Trophoblast cell (in vitro differentiated cells and primary cell): ENCODE results near the gene GPR31.

Experiments used
- DNase-seq, 2 donors: peaks; one replicate each; pipeline ENCODE4 v3.0.0-alpha.2; 2016
- H2AFZ ChIP-seq: 2 replicates; pipeline ENCODE4 v1.6.1; 2013; ENCODE audit warnings: low read length, moderate library complexity, mild to moderate bottlenecking; ENCODE audit not compliant: insufficient read depth, poor library complexity
- H2AK5ac ChIP-seq: 2 replicates; pipeline ENCODE4 v1.6.1; 2013; ENCODE audit warnings: mild to moderate bottlenecking, low read length
- H2BK120ac ChIP-seq: 2 replicates; pipeline ENCODE4 v1.6.1; 2013; ENCODE audit warnings: low read length, mild to moderate bottlenecking, moderate library complexity; ENCODE audit not compliant: insufficient read depth, poor library complexity
- H2BK12ac ChIP-seq: 2 replicates; pipeline ENCODE4 v1.6.1; 2013; ENCODE audit warnings: mild to moderate bottlenecking, low read length, moderate library complexity
- H2BK5ac ChIP-seq: 2 replicates; pipeline ENCODE4 v1.6.1; 2013; ENCODE audit warnings: low read length, low read depth, moderate library complexity, mild to moderate bottlenecking; ENCODE audit not compliant: poor library complexity
- H3K14ac ChIP-seq: 2 replicates; pipeline ENCODE4 v1.6.1; 2013; ENCODE audit warnings: mild to moderate bottlenecking, low read length
- H3K18ac ChIP-seq: 2 replicates; pipeline ENCODE4 v1.6.1; 2013; ENCODE audit warnings: mild to moderate bottlenecking, low read length
- H3K23ac ChIP-seq: 2 replicates; pipeline ENCODE4 v1.6.1; 2013; ENCODE audit warnings: low read length
- H3K27ac ChIP-seq: 2 replicates; pipeline ENCODE4 v1.5.1; 2013; ENCODE audit warnings: low read depth, mild to moderate bottlenecking, inconsistent platforms, low read length, moderate library complexity
- H3K27me3 ChIP-seq: 2 replicates; pipeline ENCODE4 v1.6.1; 2013; ENCODE audit warnings: inconsistent platforms, mild to moderate bottlenecking, low read length, moderate library complexity; ENCODE audit not compliant: insufficient read depth
- H3K36me3 ChIP-seq, 2 experiments: 1 replicate in 1 of 2; 2 replicates in 1 of 2; pipeline ENCODE4 v1.6.1; 2013; ENCODE audit warnings: low read length in 2 of 2, mild to moderate bottlenecking in 2 of 2, moderate library complexity in 1 of 2; ENCODE audit not compliant: insufficient read depth in 2 of 2, control insufficient read depth in 1 of 2
- H3K4ac ChIP-seq: 2 replicates; pipeline ENCODE4 v1.6.1; 2013; ENCODE audit warnings: low read depth, mild to moderate bottlenecking, low read length, moderate library complexity
- H3K4me1 ChIP-seq, 2 experiments: 1 replicate in 1 of 2; 2 replicates in 1 of 2; pipeline ENCODE4 v1.6.1; 2013; ENCODE audit warnings: low read length in 2 of 2, mild to moderate bottlenecking in 2 of 2, moderate library complexity in 1 of 2; ENCODE audit not compliant: insufficient read depth in 2 of 2, control insufficient read depth in 1 of 2
- H3K4me2 ChIP-seq: 2 replicates; pipeline ENCODE4 v1.6.1; 2013; ENCODE audit warnings: inconsistent platforms, mild to moderate bottlenecking, low read length, moderate library complexity
- H3K4me3 ChIP-seq: 2 replicates; pipeline ENCODE4 v1.5.1; 2013; ENCODE audit warnings: mild to moderate bottlenecking, low read depth, low read length, inconsistent platforms
- H3K79me1 ChIP-seq: one replicate; pipeline ENCODE4 v1.6.1; 2013; ENCODE audit warnings: low read length
- H3K79me2 ChIP-seq: 2 replicates; pipeline ENCODE4 v1.6.1; 2013; ENCODE audit warnings: low read length, mild to moderate bottlenecking; ENCODE audit not compliant: control insufficient read depth, insufficient read depth, poor library complexity
- H3K9ac ChIP-seq: 2 replicates; pipeline ENCODE4 v1.6.1; 2013; ENCODE audit warnings: mild to moderate bottlenecking, low read length
- H3K9me3 ChIP-seq: 2 replicates; pipeline ENCODE4 v1.6.1; 2013; ENCODE audit warnings: low read depth, mild to moderate bottlenecking, control low read depth, inconsistent platforms, low read length; ENCODE audit not compliant: insufficient read depth
- H4K12ac ChIP-seq: 2 replicates; pipeline ENCODE4 v1.6.1; 2013; ENCODE audit warnings: low read depth, mild to moderate bottlenecking, low read length, moderate library complexity
- H4K8ac ChIP-seq: 2 replicates; pipeline ENCODE4 v1.6.1; 2013; ENCODE audit warnings: low read depth, mild to moderate bottlenecking, low read length, moderate library complexity
- H4K91ac ChIP-seq: one replicate; pipeline ENCODE4 v1.6.1; 2013; ENCODE audit warnings: low read depth, mild to moderate bottlenecking, low read length, moderate library complexity
- WGBS: extraction: QIAGEN DNeasy Blood & Tissue Kit; methylation state at CpG from one replicate; pipeline ENCODE4 v1.1.7; 2013; ENCODE audit warnings: missing lambda C conversion rate; ENCODE audit not compliant: insufficient read length, insufficient coverage; ENCODE audit errors: extremely low coverage; 5-methylcytosine and 5-hydroxymethylcytosine counted together

Gene GPR31

DNA sequence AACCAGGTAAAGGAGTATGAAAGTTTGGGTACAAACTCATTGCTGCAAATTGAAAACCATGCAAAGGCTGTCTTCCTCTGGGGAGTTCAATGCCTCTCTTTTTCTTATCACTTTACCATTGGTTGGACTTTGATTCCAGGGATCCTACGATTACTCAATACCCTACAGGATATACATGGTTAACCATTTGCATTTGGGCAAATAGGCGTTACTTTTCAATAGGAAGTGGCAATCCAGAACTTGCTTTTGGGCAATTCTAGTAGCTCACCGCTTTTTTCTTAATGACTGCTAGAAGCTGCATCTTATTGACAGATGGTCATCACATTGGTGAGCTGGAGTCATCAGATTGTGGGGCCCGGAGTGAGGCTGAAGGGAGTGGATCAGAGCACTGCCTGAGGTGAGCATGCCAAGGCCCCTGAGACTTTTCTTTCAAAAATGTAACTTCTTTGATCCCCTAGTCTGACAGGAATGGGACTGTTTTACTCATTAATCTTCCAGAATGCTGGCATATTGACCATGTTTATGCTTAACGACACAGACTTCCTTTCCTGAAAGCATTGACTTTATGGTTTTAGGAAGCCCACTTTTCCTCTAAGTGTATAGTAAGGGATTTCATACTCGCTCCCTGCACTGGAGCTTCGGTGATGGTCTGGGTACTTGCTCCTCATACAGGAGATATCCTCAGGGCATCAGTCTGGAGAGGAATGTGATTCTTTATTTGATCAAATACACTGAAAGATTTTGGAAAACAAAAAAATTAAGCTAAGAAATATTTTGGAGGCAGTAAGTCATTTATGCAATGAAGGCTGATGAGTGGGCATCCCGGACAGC is 34.7 kb downstream of the GPR31 start, which contains the start of gene CCR6:
CCR6 (plus strand) TSS at position 270 of the 831 bp plus-strand sequence. CDS start 13,039 bp downstream, outside the sequence.
- H3K9me3 ChIP-seq = peaks cover 2% of the 10 kb centered on the region
- no peak within 1 kb of the TSS for H2BK120ac ChIP-seq
- H3K36me3 ChIP-seq = no peaks in the 10 kb centered on the region
- H3K4me2 ChIP-seq = no peak within 1 kb of the TSS
- no peak within 1 kb of the TSS for H4K8ac ChIP-seq
- H2BK12ac ChIP-seq = no peak within 1 kb of the TSS
- no peaks in the 10 kb centered on the region for H3K79me2 ChIP-seq
- H3K79me1 ChIP-seq = no peaks in the 10 kb centered on the region
- no peaks in the 10 kb centered on the region for H3K4me1 ChIP-seq
- no peak within 1 kb of the TSS for H3K9ac ChIP-seq
- H3K27ac ChIP-seq = no peak within 1 kb of the TSS
- H3K23ac ChIP-seq = no peak within 1 kb of the TSS
- H3K4ac ChIP-seq = no peak within 1 kb of the TSS
- no CpG with 5 or more reads among the region's 8 CpGs for WGBS
- no peak within 1 kb of the TSS for H3K18ac ChIP-seq
- no peak within 1 kb of the TSS for H4K91ac ChIP-seq
- no peak within 1 kb of the TSS for H4K12ac ChIP-seq
- H2AK5ac ChIP-seq = peak within 1 kb of the TSS; percentile 26
- DNase-seq = no peak
- no peaks in the 10 kb centered on the region for H3K27me3 ChIP-seq
- no peak within 1 kb of the TSS for H2AFZ ChIP-seq
- no peak within 1 kb of the TSS for H2BK5ac ChIP-seq
- H3K4me3 ChIP-seq = no peak within 1 kb of the TSS
- H3K14ac ChIP-seq = no peak within 1 kb of the TSS

DNA sequence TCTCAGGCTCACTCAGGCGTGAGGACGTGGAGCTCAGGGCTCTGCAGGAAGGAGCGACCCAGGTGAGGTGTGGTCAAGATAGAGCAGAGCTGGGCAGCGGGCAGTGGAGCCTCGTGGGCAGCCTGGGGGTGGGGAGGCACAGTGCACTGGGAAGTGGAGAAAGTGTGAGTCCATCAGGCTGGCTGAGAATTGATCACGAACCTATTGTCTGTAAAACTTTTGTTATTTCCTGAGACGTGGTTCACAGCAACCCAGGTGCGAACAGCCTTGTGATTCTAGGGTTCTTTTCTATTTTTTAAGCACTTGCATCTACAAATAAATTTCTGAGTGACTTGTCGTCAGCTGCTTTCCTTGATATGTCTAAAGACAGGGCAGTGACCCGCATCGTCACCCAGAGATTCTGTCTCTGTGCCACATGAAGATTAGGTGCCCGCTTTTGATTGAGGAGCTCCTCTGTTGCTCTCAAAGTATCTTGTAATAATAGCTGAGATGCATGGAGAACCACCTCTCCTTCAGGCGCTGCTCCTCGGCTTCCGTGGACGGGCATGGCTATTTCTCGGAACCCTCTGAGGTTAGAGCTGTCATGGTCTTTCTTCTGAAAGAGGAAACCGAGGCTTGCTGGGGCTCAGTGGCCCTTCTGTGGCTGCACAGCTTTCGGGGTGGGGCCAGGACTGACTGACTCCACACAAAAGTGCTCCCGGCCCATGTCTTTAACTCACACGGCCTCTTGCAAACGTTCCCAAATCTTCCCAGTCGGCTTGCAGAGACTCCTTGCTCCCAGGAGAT is 35.5 kb downstream of the GPR31 start:
- H3K9ac ChIP-seq = no peak overlapping the region
- H2BK120ac ChIP-seq = no peak overlapping the region
- no peak overlapping the region for H2AFZ ChIP-seq
- no peak overlapping the region for H3K4me2 ChIP-seq
- H3K9me3 ChIP-seq = peaks cover 2% of the 10 kb centered on the region
- H3K79me1 ChIP-seq = no peaks in the 10 kb centered on the region
- H3K14ac ChIP-seq = no peak overlapping the region
- DNase-seq = no peak
- no peaks in the 10 kb centered on the region for H3K4me1 ChIP-seq
- no peak overlapping the region for H4K12ac ChIP-seq
- no peaks in the 10 kb centered on the region for H3K36me3 ChIP-seq
- H2AK5ac ChIP-seq = peak overlapping the region; percentile 26
- H3K4me3 ChIP-seq = no peak overlapping the region
- no peak overlapping the region for H2BK5ac ChIP-seq
- H3K79me2 ChIP-seq = no peaks in the 10 kb centered on the region
- no peak overlapping the region for H3K18ac ChIP-seq
- no peak overlapping the region for H4K8ac ChIP-seq
- WGBS = no CpG with 5 or more reads among the region's 23 CpGs
- H3K4ac ChIP-seq = no peak overlapping the region
- no peaks in the 10 kb centered on the region for H3K27me3 ChIP-seq
- H3K23ac ChIP-seq = no peak overlapping the region
- no peak overlapping the region for H2BK12ac ChIP-seq
- H4K91ac ChIP-seq = no peak overlapping the region
- H3K27ac ChIP-seq = no peak overlapping the region

DNA sequence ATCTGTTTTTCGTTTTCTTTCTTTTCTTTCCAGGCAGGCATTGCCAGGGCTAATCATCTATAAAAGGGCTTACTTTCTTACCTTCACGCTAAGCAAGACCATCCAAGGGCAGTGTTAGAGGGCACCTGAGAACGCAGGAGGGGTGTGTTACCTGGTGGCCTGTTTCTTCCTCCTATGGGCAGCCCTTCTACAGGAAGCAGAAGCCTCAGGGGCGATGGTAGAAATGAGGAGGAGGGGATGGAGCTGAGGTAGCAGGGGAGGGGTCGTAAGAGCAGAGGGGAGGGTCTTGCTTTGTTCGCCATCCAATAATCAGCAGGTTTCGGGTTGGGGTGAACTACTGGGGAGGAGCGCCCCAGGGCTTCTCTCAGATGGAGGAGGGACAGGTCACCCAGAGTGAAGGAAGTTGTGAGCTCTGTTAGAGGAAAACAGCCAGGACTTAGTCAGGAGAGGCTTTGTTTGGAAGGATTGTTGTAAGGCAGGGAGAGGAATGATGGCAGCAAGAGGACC is 36.4 kb downstream of the GPR31 start:
- Histone ChIP-seq H4K12ac (no peak overlapping the region), H3K36me3 (no peaks in the 10 kb centered on the region), H4K91ac (no peak overlapping the region), H3K27me3 (no peaks in the 10 kb centered on the region), H2BK12ac (no peak overlapping the region), H4K8ac (no peak overlapping the region), H3K4me1 (peaks cover 2% of the 10 kb centered on the region in 2 experiments), H3K27ac (no peak overlapping the region), H2AK5ac (no peak overlapping the region), H3K4me3 (no peak overlapping the region), H3K14ac (no peak overlapping the region), H2BK120ac (no peak overlapping the region), H3K4me2 (no peak overlapping the region), H3K79me2 (no peaks in the 10 kb centered on the region), H3K23ac (no peak overlapping the region), H3K18ac (no peak overlapping the region), H2AFZ (no peak overlapping the region), H2BK5ac (no peak overlapping the region), H3K9me3 (peaks cover 2% of the 10 kb centered on the region), H3K9ac (no peak overlapping the region), H3K79me1 (peaks cover 2% of the 10 kb centered on the region), H3K4ac (no peak overlapping the region)
- WGBS = no CpG with 5 or more reads among the region's 8 CpGs
- DNase-seq = no peak

DNA sequence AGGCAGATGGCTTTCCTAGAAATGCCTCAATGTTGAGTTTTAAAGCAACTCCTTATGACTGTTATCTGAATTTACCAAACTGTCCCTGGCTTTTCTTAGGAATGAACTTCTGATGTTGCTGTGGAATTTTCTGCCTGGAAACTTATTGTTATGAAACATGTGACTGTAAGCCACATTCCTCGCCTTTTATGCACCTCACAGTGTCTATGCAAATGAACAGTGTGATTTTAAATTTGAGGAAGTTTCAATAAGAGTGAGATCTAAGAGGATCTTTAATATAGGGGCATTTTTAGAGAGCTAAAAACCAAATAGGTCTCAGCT is 37.2 kb downstream of the GPR31 start:
- Histone ChIP-seq H3K4ac (no peak overlapping the region), H2BK120ac (no peak overlapping the region), H3K79me2 (no peaks in the 10 kb centered on the region), H4K91ac (no peak overlapping the region), H2BK12ac (no peak overlapping the region), H2AK5ac (no peak overlapping the region), H3K23ac (no peak overlapping the region), H3K9me3 (peaks cover 2% of the 10 kb centered on the region), H3K27me3 (no peaks in the 10 kb centered on the region), H3K4me3 (no peak overlapping the region), H2BK5ac (no peak overlapping the region), H3K27ac (no peak overlapping the region), H3K18ac (no peak overlapping the region), H3K36me3 (no peaks in the 10 kb centered on the region), H4K8ac (no peak overlapping the region), H3K14ac (no peak overlapping the region), H3K4me2 (no peak overlapping the region), H3K79me1 (peaks cover 4% of the 10 kb centered on the region), H3K4me1 (peaks cover 5 to 8% of the 10 kb centered on the region in 2 experiments), H2AFZ (no peak overlapping the region), H4K12ac (no peak overlapping the region), H3K9ac (no peak overlapping the region)
- WGBS = no CpG with 5 or more reads among the region's 1 CpG
- DNase-seq = peak; percentile 25 to 68
